CD4-positive, CD25-positive, alpha-beta regulatory T cell (primary cell): ENCODE results near the gene ARRB2. TPM values are rescaled to one million over a fixed set of nuclear protein-coding genes. Genes with fewer than 3 reads are reported as not detected.
A peak's percentile ranks its signal among the peaks of the same experiment; 100 is the strongest.

ENCODE experiments used
- ATAC-seq, 2 donors: fragments of 150-1000 bp; cut with Tn5 transposase; one replicate each; pipeline ENCODE4 v1.10.0; 2021; ENCODE audit warnings: low read depth in 2 of 2, moderate number of reproducible peaks in 2 of 2, moderate library complexity in 1 of 2
- DNase-seq, 3 donors: peaks; one replicate each; pipeline versions ENCODE4 v3.0.0 to v3.0.0-alpha.2; 2012 to 2022; ENCODE audit warnings: mixed read lengths in 1 of 3
- H3K27ac ChIP-seq: one replicate; pipeline ENCODE4 v1.7.0; 2013; ENCODE audit warnings: mild to moderate bottlenecking, low read length; ENCODE audit not compliant: insufficient read depth, poor library complexity, severe bottlenecking
- H3K27me3 ChIP-seq: one replicate; pipeline ENCODE4 v1.7.0; 2013; ENCODE audit warnings: low read length; ENCODE audit not compliant: control insufficient read depth, insufficient read depth
- H3K36me3 ChIP-seq: one replicate; pipeline ENCODE4 v1.7.0; 2013; ENCODE audit warnings: mild to moderate bottlenecking, low read length, moderate library complexity; ENCODE audit not compliant: control insufficient read depth, insufficient read depth
- H3K4me1 ChIP-seq: 2 replicates; pipeline ENCODE4 v1.7.0; 2013; ENCODE audit warnings: mild to moderate bottlenecking, low read length; ENCODE audit not compliant: insufficient read depth, control insufficient read depth, poor library complexity, severe bottlenecking
- H3K4me3 ChIP-seq: one replicate; pipeline ENCODE4 v1.7.0; 2013; ENCODE audit warnings: low read depth, mild to moderate bottlenecking, low read length, moderate library complexity
- H3K9me3 ChIP-seq, 2 experiments: 1 replicate in 1 of 2; 2 replicates in 1 of 2; pipeline ENCODE4 v1.7.0; 2013; ENCODE audit warnings: low read length in 2 of 2, mild to moderate bottlenecking in 1 of 2, moderate library complexity in 1 of 2; ENCODE audit not compliant: control insufficient read depth in 2 of 2
- H3K27ac Mint-ChIP-seq, 3 donors: one replicate each; pipeline ENCODE4 v1.8.0; 2020 to 2022; ENCODE audit warnings: mild to moderate bottlenecking in 3 of 3, mixed read lengths in 3 of 3, moderate library complexity in 2 of 3
- H3K27me3 Mint-ChIP-seq: one replicate; pipeline ENCODE4 v1.8.0; 2022; ENCODE audit warnings: mild to moderate bottlenecking, mixed read lengths
- H3K36me3 Mint-ChIP-seq: one replicate; pipeline ENCODE4 v1.8.0; 2020; ENCODE audit warnings: mixed read lengths
- H3K4me1 Mint-ChIP-seq, 4 donors: one replicate each; pipeline ENCODE4 v1.8.0; 2020 to 2022; ENCODE audit warnings: mixed read lengths in 4 of 4, mild to moderate bottlenecking in 1 of 4
- H3K4me3 Mint-ChIP-seq, 4 donors: one replicate each; pipeline ENCODE4 v1.8.0; 2020 to 2022; ENCODE audit warnings: mild to moderate bottlenecking in 4 of 4, mixed read lengths in 4 of 4, moderate library complexity in 3 of 4
- H3K9me3 Mint-ChIP-seq, 7 donors: one replicate each; pipeline ENCODE4 v1.8.0; 2020 to 2022; ENCODE audit warnings: mixed read lengths in 7 of 7, mild to moderate bottlenecking in 3 of 7, moderate library complexity in 2 of 7
- polyA plus RNA-seq, 4 donors: library from polyadenylated mRNA; unstranded; fragments of 300-500 nt; fragmentation: Illumina TruSeq; gene quantifications; one replicate each; pipeline ENCODE4 v1.2.3, GENCODE V29; 2021
- total RNA-seq: library from RNA; stranded (reverse); gene quantifications from one replicate; pipeline ENCODE4 v1.2.3, GENCODE V29; 2022

The ARRB2 gene
- total and polyA plus RNA-seq, 5 donors from 2014 or later = 22.4 to 197 (median 32.2) TPM

DNA sequence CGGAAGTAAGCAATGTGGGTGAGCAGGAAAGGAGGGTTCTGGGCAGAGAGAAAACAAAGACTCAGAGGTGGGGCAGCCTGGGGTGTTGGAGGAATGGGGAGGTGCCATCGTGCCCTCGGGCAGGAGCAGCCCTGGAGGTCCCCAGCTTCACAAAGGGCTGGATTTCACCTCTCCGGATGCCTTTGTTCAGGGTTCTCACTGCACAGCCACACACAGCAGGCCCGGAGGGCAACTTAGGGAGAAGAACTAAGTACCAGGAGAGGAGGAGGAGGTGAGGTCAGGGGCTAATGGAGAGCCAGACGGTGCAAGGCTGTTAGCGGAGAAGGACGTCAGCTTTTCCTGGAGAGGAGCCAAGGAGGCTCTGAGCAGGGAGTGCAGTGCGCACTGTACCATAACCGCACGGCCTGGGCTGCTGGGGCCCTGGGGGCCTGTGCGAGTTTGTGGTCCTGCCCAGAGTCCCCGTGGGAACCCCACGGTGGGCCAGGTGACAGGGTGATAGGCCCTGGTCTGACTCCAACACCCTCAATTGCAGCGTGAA is 9.3 kb downstream of the ARRB2 start:
- Histone ChIP-seq H3K27ac (no peak overlapping the region), H3K4me3 (no peak overlapping the region), H3K27me3 (no peaks in the 10 kb centered on the region), H3K36me3 (peaks cover 37% of the 10 kb centered on the region), H3K4me1 (peaks cover 11% of the 10 kb centered on the region), H3K9me3 (no peaks in the 10 kb centered on the region)
- Mint-ChIP-seq H3K4me1 (peaks cover 0 to 15% (median 10%) of the 10 kb centered on the region in 4 donors), H3K9me3 (peaks cover 0 to 1% (median 0%) of the 10 kb centered on the region in 7 donors), H3K36me3 (peaks cover 19% of the 10 kb centered on the region), H3K27ac (peak overlapping the region in 2 of 3 donors; percentile 76 to 85), H3K4me3 (peak overlapping the region in 1 of 4 donors; percentile 14), H3K27me3 (peaks cover 5% of the 10 kb centered on the region)
- ATAC-seq (no peak), DNase-seq (no peak)

DNA sequence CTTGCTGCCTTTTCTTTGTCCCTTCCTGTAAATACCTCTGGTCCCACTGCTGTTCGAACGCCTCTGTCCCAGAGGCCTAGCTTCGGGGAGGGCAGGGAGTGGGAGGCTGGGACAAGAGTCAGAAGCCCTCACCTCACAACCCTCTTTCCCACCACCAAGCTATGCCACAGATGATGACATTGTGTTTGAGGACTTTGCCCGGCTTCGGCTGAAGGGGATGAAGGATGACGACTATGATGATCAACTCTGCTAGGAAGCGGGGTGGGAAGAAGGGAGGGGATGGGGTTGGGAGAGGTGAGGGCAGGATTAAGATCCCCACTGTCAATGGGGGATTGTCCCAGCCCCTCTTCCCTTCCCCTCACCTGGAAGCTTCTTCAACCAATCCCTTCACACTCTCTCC is 10.4 kb downstream of the ARRB2 start:
- Histone ChIP-seq H3K4me3 (no peak overlapping the region), H3K36me3 (peaks cover 36% of the 10 kb centered on the region), H3K27ac (no peak overlapping the region), H3K4me1 (peaks cover under 1% of the 10 kb centered on the region), H3K9me3 (no peaks in the 10 kb centered on the region), H3K27me3 (no peaks in the 10 kb centered on the region)
- peaks cover 13% of the 10 kb centered on the region for H3K36me3 Mint-ChIP-seq
- no peak for DNase-seq
- no peak for ATAC-seq
- peak overlapping the region in 1 of 3 donors; percentile 15 for H3K27ac Mint-ChIP-seq
- H3K9me3 Mint-ChIP-seq = peaks cover 0 to 1% (median 0%) of the 10 kb centered on the region in 7 donors
- peaks cover under 1% of the 10 kb centered on the region for H3K27me3 Mint-ChIP-seq
- H3K4me1 Mint-ChIP-seq = peaks cover 0 to 6% (median 2%) of the 10 kb centered on the region in 4 donors
- peak overlapping the region in 1 of 4 donors; percentile 15 for H3K4me3 Mint-ChIP-seq

DNA sequence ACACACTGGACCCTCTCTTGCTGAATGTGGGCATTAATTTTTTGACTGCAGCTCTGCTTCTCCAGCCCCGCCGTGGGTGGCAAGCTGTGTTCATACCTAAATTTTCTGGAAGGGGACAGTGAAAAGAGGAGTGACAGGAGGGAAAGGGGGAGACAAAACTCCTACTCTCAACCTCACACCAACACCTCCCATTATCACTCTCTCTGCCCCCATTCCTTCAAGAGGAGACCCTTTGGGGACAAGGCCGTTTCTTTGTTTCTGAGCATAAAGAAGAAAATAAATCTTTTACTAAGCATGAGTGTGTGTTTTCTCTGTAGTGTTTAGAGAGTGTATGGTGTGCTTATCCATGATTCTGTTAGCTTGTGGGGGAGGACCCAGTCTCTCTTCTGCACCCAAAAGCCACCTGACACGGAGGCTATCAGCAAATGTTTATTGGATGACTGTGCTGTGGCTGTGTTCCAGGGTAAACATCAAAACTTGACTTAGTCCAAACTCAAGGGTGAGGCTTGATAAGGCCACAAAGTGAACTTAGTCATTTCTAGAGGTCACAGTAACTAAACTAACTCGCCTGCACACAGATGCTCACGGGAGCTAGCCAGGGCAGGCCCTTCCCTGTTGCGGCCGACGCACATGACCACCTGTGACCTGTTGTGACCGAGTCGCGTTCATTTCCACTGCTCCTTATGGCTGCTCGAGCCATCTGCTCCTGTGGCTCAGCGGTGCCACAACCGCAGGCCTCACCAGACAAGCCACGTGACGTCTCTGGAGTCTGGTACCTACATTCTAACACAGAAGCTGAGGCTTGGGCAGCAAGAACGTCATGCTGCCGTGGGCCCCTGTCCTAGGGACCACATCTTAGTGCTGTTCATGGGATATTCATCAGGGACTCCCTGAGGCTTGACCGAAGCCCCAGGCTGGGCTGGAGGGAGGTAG is 11.0 kb downstream of the ARRB2 start:
- peaks cover 0 to 1% (median 0%) of the 10 kb centered on the region in 7 donors for H3K9me3 Mint-ChIP-seq
- H3K36me3 Mint-ChIP-seq = peaks cover 13% of the 10 kb centered on the region
- H3K27me3 ChIP-seq = no peaks in the 10 kb centered on the region
- no peaks in the 10 kb centered on the region for H3K27me3 Mint-ChIP-seq
- H3K36me3 ChIP-seq = peaks cover 31% of the 10 kb centered on the region
- no peaks in the 10 kb centered on the region for H3K9me3 ChIP-seq
- peaks cover 0 to 5% (median 2%) of the 10 kb centered on the region in 4 donors for H3K4me1 Mint-ChIP-seq
- no peak overlapping the region for H3K4me3 Mint-ChIP-seq
- no peak overlapping the region for H3K4me3 ChIP-seq
- peak overlapping the region; percentile 6 for H3K27ac ChIP-seq
- no peak for ATAC-seq
- peak overlapping the region in 2 of 3 donors; percentile 15 to 38 for H3K27ac Mint-ChIP-seq
- no peaks in the 10 kb centered on the region for H3K4me1 ChIP-seq
- DNase-seq = peak in 1 of 3 donors; percentile 26

DNA sequence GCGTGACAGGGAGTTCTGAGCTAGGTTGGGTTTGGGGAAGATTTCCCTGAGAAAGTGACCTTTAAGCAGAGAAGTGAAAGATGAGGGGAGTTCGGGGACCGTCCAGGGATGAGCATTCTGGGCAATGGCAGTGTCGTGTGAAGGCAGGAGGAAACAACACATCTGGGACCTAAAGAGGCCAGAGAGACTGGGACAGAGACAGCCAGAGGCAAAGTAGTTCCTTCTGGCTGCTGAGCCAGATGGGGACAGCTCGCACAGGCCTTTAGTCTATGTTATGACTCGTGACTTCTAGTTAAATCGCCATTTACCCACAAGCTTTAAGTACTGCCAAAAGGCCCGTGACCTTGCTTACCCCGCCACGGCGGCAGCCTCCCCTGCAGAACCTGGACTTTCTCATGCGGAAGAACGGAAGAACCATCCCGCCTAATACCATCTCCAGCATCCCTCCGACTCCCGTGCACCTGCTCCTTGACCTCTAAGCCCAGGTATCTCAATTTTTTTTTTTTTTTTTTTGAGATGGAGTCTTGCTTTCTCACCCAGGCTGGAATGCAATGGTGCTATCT is 12.3 kb downstream of the ARRB2 start:
- Histone ChIP-seq H3K27ac (no peak overlapping the region), H3K36me3 (peaks cover 22% of the 10 kb centered on the region), H3K4me3 (no peak overlapping the region), H3K9me3 (no peaks in the 10 kb centered on the region), H3K27me3 (no peaks in the 10 kb centered on the region), H3K4me1 (no peaks in the 10 kb centered on the region)
- no peaks in the 10 kb centered on the region for H3K9me3 Mint-ChIP-seq
- no peaks in the 10 kb centered on the region for H3K27me3 Mint-ChIP-seq
- ATAC-seq = no peak
- no peak overlapping the region for H3K27ac Mint-ChIP-seq
- peaks cover 13% of the 10 kb centered on the region for H3K36me3 Mint-ChIP-seq
- H3K4me3 Mint-ChIP-seq = peak overlapping the region in 1 of 4 donors; percentile 72
- DNase-seq = no peak
- H3K4me1 Mint-ChIP-seq = peaks cover 0 to 2% (median 0%) of the 10 kb centered on the region in 4 donors

DNA sequence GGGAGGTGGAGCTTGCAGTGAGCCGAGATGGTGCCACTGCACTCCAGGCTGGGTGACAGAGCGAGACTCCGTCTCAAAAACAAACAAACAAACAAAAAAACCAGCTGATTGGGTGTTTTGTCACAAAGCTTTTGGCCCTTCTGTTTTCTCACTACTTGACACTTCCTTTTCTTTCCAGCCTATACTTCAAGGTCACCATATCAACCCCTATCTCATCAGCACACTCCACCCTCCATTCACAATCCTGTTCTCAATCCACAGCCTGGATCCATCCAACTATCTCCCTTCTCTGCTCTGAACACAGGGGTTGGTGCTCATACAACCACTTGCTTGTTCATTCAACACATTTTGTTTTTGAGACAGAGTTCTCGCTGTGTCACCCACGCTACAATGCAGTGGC is 14.2 kb downstream of the ARRB2 start:
- Histone ChIP-seq H3K36me3 (peaks cover 4% of the 10 kb centered on the region), H3K9me3 (no peaks in the 10 kb centered on the region), H3K4me1 (no peaks in the 10 kb centered on the region), H3K4me3 (no peak overlapping the region), H3K27me3 (no peaks in the 10 kb centered on the region), H3K27ac (no peak overlapping the region)
- peaks cover 9% of the 10 kb centered on the region for H3K36me3 Mint-ChIP-seq
- ATAC-seq (no peak), DNase-seq (no peak)
- no peaks in the 10 kb centered on the region for H3K9me3 Mint-ChIP-seq
- peaks cover 0 to 2% (median 0%) of the 10 kb centered on the region in 4 donors for H3K4me1 Mint-ChIP-seq
- no peak overlapping the region for H3K27ac Mint-ChIP-seq
- no peaks in the 10 kb centered on the region for H3K27me3 Mint-ChIP-seq
- no peak overlapping the region for H3K4me3 Mint-ChIP-seq

DNA sequence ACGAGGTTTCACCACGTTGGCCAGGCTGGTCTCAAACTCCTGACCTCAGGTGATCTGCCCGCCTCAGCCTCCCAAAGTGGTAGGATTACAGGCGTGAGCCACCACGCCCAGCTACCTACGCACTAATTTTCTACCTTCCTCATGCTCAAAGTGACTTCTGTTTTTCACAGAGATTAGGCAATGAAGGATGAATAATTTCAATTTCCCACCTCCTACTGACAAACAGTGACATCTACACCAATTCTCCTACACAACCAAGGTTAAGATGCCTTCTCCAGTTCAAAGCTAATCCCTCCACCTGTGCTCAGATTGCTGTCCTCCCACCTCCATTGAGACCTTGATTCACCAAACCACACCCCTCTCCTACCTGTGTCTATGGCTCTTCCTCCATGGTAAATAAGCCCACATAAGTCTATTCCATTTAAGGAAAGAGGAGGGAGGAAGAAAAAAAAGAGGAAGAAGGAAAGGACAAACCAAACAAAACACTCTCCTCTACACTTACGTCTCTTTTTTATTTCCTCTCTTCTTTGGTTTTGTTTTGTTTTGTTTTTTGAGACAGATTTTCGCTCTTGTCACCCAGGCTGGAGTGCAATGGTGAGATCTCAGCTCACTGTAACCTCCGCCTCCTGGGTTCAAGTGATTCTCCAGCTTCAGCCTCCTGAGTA is 15.3 kb downstream of the ARRB2 start:
- no peaks in the 10 kb centered on the region for H3K4me1 ChIP-seq
- Mint-ChIP-seq H3K4me1 (peaks cover 0 to 7% (median 2%) of the 10 kb centered on the region in 4 donors), H3K4me3 (no peak overlapping the region), H3K27ac (no peak overlapping the region), H3K27me3 (no peaks in the 10 kb centered on the region), H3K9me3 (no peaks in the 10 kb centered on the region), H3K36me3 (peaks cover 5% of the 10 kb centered on the region)
- ATAC-seq = no peak
- no peaks in the 10 kb centered on the region for H3K36me3 ChIP-seq
- no peak overlapping the region for H3K27ac ChIP-seq
- H3K9me3 ChIP-seq = no peaks in the 10 kb centered on the region
- DNase-seq = no peak
- no peak overlapping the region for H3K4me3 ChIP-seq
- no peaks in the 10 kb centered on the region for H3K27me3 ChIP-seq

DNA sequence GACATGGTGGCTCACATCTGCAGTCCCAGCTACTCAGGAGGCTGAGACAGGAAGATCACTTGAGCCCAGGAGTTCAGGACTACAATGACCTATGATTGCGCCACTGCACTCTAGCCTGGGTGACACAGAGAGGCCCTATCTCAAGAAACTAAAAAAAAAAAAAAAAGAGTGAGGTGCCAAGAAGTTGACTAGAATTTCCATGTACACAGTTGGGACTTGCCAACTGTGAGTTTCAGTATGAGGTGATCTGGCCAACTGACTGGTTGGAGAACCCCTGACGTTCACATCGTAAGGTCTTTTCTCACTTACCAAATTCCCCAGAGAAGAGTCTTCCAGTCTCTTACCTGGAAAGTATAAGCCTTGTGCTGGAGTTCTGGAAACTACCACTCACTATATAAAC is 17.7 kb downstream of the ARRB2 start:
- H3K27me3 Mint-ChIP-seq = no peaks in the 10 kb centered on the region
- peaks cover 2 to 23% (median 11%) of the 10 kb centered on the region in 4 donors for H3K4me1 Mint-ChIP-seq
- H3K9me3 ChIP-seq = no peaks in the 10 kb centered on the region
- no peak overlapping the region for H3K27ac ChIP-seq
- DNase-seq (peak in 1 of 3 donors; percentile 24), ATAC-seq (no peak)
- no peaks in the 10 kb centered on the region for H3K9me3 Mint-ChIP-seq
- H3K4me3 ChIP-seq = no peak overlapping the region
- H3K27ac Mint-ChIP-seq = peak overlapping the region in 1 of 3 donors; percentile 7
- H3K36me3 Mint-ChIP-seq = peaks cover 3% of the 10 kb centered on the region
- peak overlapping the region in 1 of 4 donors; percentile 73 for H3K4me3 Mint-ChIP-seq
- H3K4me1 ChIP-seq = peaks cover 6% of the 10 kb centered on the region
- H3K36me3 ChIP-seq = no peaks in the 10 kb centered on the region
- no peaks in the 10 kb centered on the region for H3K27me3 ChIP-seq
